ENCODE results near the gene NAV2.

- TF ChIP-seq, protein P1, sequence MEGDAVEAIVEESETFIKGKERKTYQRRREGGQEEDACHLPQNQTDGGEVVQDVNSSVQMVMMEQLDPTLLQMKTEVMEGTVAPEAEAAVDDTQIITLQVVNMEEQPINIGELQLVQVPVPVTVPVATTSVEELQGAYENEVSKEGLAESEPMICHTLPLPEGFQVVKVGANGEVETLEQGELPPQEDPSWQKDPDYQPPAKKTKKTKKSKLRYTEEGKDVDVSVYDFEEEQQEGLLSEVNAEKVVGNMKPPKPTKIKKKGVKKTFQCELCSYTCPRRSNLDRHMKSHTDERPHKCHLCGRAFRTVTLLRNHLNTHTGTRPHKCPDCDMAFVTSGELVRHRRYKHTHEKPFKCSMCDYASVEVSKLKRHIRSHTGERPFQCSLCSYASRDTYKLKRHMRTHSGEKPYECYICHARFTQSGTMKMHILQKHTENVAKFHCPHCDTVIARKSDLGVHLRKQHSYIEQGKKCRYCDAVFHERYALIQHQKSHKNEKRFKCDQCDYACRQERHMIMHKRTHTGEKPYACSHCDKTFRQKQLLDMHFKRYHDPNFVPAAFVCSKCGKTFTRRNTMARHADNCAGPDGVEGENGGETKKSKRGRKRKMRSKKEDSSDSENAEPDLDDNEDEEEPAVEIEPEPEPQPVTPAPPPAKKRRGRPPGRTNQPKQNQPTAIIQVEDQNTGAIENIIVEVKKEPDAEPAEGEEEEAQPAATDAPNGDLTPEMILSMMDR (IDR thresholded peaks at IDR 0.05), result no peak
- TF ChIP-seq POLR2A (IDR thresholded peaks at IDR 0.05), result no peak
These were observed 216.5 kb downstream of the NAV2 start for GRCh38 chr11:19929147-19929546.

All from testis (tissue), 2 donors.